Measurements from ENCODE around the gene GFAP.

Gene GFAP

DNA sequence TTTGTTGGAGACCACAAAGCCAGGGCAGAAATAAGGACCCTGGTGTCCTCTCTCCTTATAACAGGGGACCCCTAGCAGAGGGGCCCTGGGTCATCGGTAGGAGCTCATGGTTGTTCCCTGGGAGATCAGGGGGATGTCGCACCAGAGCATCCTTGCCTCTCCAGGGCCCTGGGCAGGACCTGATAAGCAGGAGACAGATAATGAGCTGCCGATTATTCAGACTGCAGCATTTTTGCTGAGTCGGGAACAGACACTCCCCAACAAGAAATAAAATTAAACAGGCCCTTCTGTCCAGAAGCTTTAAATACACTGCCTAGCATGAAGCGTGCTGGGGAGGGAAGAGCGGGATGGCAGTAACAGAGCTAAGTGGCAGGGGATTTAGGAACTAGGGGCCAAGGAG lies 15.4 kb upstream of the GFAP start:
- no peak for TF ChIP-seq CTCF (IDR thresholded peaks at IDR 0.05; ENCODE audit: extremely low read depth, missing control alignments)
- DNase-seq (ENCODE audit: low spot score) = no peak

GRCh38 chr17:44928950-44929720 lies 13.8 kb upstream of the GFAP start:
- DNase-seq (ENCODE audit: low spot score) = no peak
- TF ChIP-seq CTCF (IDR thresholded peaks at IDR 0.05; ENCODE audit: extremely low read depth, missing control alignments) = no peak

DNA sequence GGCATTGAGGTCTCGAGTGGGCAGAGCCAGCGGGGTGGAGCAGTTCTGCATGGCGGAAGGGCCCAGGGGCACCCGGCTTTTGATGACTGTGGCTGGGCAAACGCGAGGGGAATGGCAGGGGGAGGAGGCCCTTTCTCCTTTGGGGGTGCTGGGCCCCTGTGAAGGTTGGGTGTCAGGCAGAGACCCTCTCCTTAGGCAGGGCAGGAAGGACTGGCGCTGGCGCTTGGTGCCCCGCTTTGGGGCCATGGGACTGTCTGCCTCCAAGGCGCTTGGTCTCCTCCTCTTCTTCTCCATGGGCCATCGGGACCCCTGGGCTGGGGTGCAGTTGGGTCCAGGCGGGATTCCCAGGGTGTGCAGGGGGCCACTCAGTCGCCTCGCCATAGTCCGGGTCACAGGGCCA lies 12.8 kb upstream of the GFAP start:
- no peak for TF ChIP-seq CTCF (IDR thresholded peaks at IDR 0.05; ENCODE audit: extremely low read depth, missing control alignments)
- no peak for DNase-seq (ENCODE audit: low spot score)

- no peak for TF ChIP-seq CTCF (IDR thresholded peaks at IDR 0.05; ENCODE audit: extremely low read depth, missing control alignments)
- DNase-seq (ENCODE audit: low spot score) = no peak
Observed at GRCh38 chr17:44927696-44928095, 12.4 kb upstream of the GFAP start.

DNA sequence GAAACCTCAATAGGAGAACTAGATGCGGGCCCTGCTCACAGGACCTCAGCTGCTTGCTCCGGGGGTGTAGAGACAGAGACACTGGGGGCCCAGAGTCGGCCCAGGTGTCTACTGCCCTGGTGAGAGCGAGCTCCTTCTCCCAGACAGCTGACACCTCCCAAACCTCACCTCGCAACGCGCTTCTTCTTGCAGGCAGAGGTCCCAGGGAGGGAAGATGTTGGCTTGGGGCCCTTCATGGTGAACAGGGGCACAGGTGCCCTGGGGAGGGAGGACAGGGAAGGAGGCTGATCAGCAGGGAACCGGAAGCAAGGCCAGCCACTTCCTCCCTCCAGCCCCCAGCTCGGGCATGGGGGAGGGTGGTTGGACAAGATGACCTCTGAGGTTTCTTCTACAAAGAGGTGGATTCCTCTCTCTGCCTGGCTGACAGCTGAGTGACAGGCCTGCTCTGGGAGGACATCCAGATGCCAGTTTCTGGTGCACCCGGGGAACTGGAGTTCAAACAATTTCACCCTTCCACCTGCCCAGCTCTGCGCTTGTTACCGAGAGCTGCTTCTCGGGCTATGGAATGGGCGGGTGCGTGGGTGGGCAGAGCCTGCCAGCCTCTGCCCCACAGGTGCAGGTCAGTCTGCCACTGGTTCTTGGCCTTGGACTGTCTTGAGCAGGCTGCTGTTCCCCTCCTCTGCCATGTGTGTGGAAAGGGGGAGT lies 11.7 kb upstream of the GFAP start:
- DNase-seq (ENCODE audit: low spot score) = no peak
- no peak for TF ChIP-seq CTCF (IDR thresholded peaks at IDR 0.05; ENCODE audit: extremely low read depth, missing control alignments)

DNA sequence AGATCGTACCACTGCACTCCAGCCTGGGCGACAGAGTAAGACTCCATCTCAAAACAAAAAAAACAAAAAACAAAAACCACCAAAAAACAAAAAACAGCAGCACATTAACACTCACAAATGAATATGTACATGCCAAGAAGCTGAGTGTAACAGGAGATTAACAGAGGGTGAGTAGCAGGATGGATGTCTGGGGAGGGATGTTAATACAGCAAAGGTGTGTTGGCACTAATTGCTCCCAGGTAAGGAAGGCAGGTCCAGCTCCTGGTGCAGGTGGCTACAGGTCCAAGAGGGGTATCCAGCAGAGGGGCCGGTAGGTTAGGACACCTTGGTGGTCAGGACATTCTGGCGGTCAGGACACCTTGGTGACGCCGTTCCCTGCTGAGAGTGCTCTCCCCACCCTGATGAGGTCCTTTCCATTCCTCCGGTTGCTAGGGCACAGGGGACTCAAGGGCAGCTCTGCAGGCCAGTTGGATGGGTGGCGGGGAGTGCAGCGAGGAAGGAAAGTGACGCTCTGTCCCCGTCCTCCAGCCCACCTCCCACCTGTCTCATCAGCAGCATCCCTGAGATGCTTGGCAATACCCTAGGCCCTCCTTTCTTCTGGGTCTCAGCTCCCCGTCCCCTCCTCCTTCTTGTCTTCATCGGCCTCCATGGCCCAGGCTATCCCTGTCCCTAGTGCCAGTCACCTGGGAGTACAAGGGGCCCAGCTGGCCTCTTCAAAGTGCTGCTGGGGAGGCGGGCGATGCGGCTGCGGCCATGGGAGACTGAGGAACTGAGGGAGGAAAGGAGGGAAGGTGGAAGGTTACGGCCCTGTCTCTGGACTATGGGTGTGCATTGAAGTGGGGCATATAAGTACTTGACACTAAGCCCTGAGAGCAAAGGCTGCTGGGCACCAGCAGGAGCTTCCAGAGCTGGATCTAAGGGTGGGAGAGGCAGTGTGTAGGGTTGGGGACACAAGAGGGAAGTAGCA lies 10.7 kb upstream of the GFAP start:
- TF ChIP-seq CTCF (IDR thresholded peaks at IDR 0.05; ENCODE audit: extremely low read depth, missing control alignments) = no peak
- DNase-seq (ENCODE audit: low spot score) = no peak
